Measurements from ENCODE around the gene SPATS2L. TPM values are rescaled to one million over a fixed set of nuclear protein-coding genes. Genes with fewer than 3 reads are reported as not detected.

Gene SPATS2L
- total RNA-seq, 1 donor from 2014 or later: 192 TPM

DNA sequence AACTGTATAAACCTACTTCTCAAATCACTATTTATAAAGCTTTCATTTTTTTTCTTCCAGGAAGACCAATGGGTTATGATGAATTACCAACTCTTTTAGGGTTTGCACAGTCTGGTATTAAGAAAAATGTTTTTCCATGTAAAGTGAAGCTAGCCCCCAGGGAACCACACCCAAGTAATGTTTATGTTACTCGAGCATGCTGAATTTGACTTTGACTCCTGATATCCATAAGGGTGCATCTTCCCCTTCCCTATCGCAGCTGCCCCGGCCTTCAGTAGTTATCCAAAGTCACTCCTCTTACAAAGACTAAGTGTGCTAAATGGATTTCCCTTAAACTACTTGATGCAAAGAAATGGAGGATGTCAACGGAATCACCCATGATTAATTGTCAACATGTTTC is 181.7 kb downstream of the SPATS2L start:
- no peak for TF ChIP-seq CTCF (IDR thresholded peaks at IDR 0.05; ENCODE audit: insufficient read depth, low read depth, low read length)
- Histone ChIP-seq H3K4me2 (ENCODE audit: low read length) (no peak overlapping the region), H3K27ac (ENCODE audit: low read depth, low read length) (no peak overlapping the region), H2AFZ (ENCODE audit: low read depth, low read length) (no peak overlapping the region), H3K4me3 (ENCODE audit: insufficient read depth, low read depth, low read length) (no peak overlapping the region), H3K9me3 (ENCODE audit: insufficient read depth, low read depth, low read length) (no peaks in the 10 kb centered on the region), H4K20me1 (ENCODE audit: insufficient read depth, low read length) (no peaks in the 10 kb centered on the region), H3K36me3 (ENCODE audit: insufficient read depth, low read length) (no peaks in the 10 kb centered on the region), H3K9ac (ENCODE audit: low read length) (no peak overlapping the region), H3K4me1 (ENCODE audit: insufficient read depth, low read length) (no peaks in the 10 kb centered on the region), H3K79me2 (ENCODE audit: insufficient read depth, low read length) (no peaks in the 10 kb centered on the region), H3K27me3 (ENCODE audit: insufficient read depth, low read length) (no peaks in the 10 kb centered on the region)
- Mint-ChIP-seq H3K4me1 (ENCODE audit: low read depth, unreplicated experiment) (peaks cover 24% of the 10 kb centered on the region), H3K9me3 (ENCODE audit: unreplicated experiment) (no peaks in the 10 kb centered on the region), H3K27ac (ENCODE audit: unreplicated experiment) (peak overlapping the region; percentile 59), H3K4me3 (ENCODE audit: unreplicated experiment) (no peak overlapping the region), H3K36me3 (ENCODE audit: low read depth, unreplicated experiment) (peaks cover 15% of the 10 kb centered on the region), H3K27me3 (ENCODE audit: low read depth, unreplicated experiment) (no peaks in the 10 kb centered on the region)
- no peak for FAIRE-seq
- DNase-seq (ENCODE audit: low read depth): no peak

DNA sequence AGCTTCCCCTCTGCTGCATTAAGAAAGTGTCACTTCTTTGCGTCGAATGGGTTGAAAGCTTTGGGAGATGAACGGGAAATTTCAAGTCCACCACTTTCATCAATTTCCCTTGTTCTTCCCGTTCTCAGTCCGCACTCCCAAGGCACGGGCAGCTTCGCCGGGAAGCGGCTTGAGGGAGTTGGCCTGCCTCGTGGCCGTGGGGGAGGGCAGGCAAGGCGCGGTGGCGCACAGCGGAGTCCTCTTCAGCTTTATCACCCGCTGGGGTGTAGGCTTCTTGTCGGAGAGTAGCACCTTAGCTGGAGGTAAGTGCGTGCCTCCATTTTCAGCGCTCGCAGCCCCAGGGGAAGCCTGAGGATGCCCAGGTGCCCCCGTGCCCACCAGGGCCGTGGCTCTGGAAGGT is 183.5 kb downstream of the SPATS2L start:
- H3K36me3 ChIP-seq (ENCODE audit: insufficient read depth, low read length): no peaks in the 10 kb centered on the region

DNA sequence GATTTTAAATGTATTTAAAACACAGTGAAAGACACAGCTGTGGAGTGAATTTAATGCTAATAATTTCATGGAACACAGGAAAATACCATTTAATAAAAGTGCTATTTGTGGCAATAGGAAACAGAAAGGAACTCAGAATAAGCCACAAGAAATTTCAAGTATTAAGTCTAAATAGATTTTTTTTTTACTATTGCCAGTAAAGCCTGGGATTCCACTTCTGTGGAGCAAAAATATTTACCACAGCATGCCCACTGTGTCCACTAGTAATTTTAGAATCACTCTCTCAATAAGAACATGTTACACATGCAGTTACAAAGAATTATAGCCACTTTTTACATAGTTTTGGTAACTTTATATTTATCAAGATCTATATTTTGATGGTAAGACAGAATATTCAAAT is 186.2 kb downstream of the SPATS2L start:
- peak; percentile 19 for DNase-seq (ENCODE audit: low read depth)
- Histone ChIP-seq H3K36me3 (ENCODE audit: insufficient read depth, low read length) (no peaks in the 10 kb centered on the region), H3K9me3 (ENCODE audit: insufficient read depth, low read depth, low read length) (no peaks in the 10 kb centered on the region), H3K9ac (ENCODE audit: low read length) (no peak overlapping the region), H3K4me1 (ENCODE audit: insufficient read depth, low read length) (no peaks in the 10 kb centered on the region), H3K4me3 (ENCODE audit: insufficient read depth, low read depth, low read length) (no peak overlapping the region), H3K27me3 (ENCODE audit: insufficient read depth, low read length) (no peaks in the 10 kb centered on the region), H3K4me2 (ENCODE audit: low read length) (no peak overlapping the region), H4K20me1 (ENCODE audit: insufficient read depth, low read length) (no peaks in the 10 kb centered on the region), H3K79me2 (ENCODE audit: insufficient read depth, low read length) (no peaks in the 10 kb centered on the region), H3K27ac (ENCODE audit: low read depth, low read length) (no peak overlapping the region), H2AFZ (ENCODE audit: low read depth, low read length) (no peak overlapping the region)
- TF ChIP-seq EZH2 (IDR thresholded peaks at IDR 0.05; ENCODE audit: insufficient read depth, low read length) (no peak), CTCF (IDR thresholded peaks at IDR 0.05; ENCODE audit: insufficient read depth, low read depth, low read length) (no peak)
- H3K9me3 Mint-ChIP-seq (ENCODE audit: unreplicated experiment): no peaks in the 10 kb centered on the region
- H3K4me3 Mint-ChIP-seq (ENCODE audit: unreplicated experiment): no peak overlapping the region
- FAIRE-seq: no peak
- H3K36me3 Mint-ChIP-seq (ENCODE audit: low read depth, unreplicated experiment): peaks cover 16% of the 10 kb centered on the region
- no peak overlapping the region for H3K27ac Mint-ChIP-seq (ENCODE audit: unreplicated experiment)
- H3K4me1 Mint-ChIP-seq (ENCODE audit: low read depth, unreplicated experiment): no peaks in the 10 kb centered on the region
- no peaks in the 10 kb centered on the region for H3K27me3 Mint-ChIP-seq (ENCODE audit: low read depth, unreplicated experiment)

More for the DNA sequence above, 183.5 kb downstream of the SPATS2L start:
- no peak for DNase-seq (ENCODE audit: low read depth)
- Histone ChIP-seq H2AFZ (ENCODE audit: low read depth, low read length) (no peak overlapping the region), H3K9me3 (ENCODE audit: insufficient read depth, low read depth, low read length) (no peaks in the 10 kb centered on the region), H3K4me2 (ENCODE audit: low read length) (no peak overlapping the region), H3K27me3 (ENCODE audit: insufficient read depth, low read length) (no peaks in the 10 kb centered on the region), H3K79me2 (ENCODE audit: insufficient read depth, low read length) (no peaks in the 10 kb centered on the region), H3K9ac (ENCODE audit: low read length) (no peak overlapping the region), H3K4me1 (ENCODE audit: insufficient read depth, low read length) (no peaks in the 10 kb centered on the region), H3K4me3 (ENCODE audit: insufficient read depth, low read depth, low read length) (no peak overlapping the region), H4K20me1 (ENCODE audit: insufficient read depth, low read length) (no peaks in the 10 kb centered on the region), H3K27ac (ENCODE audit: low read depth, low read length) (no peak overlapping the region)
- H3K4me1 Mint-ChIP-seq (ENCODE audit: low read depth, unreplicated experiment): peaks cover 19% of the 10 kb centered on the region
- H3K4me3 Mint-ChIP-seq (ENCODE audit: unreplicated experiment): no peak overlapping the region
- H3K36me3 Mint-ChIP-seq (ENCODE audit: low read depth, unreplicated experiment): peaks cover 16% of the 10 kb centered on the region
- no peaks in the 10 kb centered on the region for H3K9me3 Mint-ChIP-seq (ENCODE audit: unreplicated experiment)
- H3K27ac Mint-ChIP-seq (ENCODE audit: unreplicated experiment): no peak overlapping the region
- TF ChIP-seq CTCF (IDR thresholded peaks at IDR 0.05; ENCODE audit: insufficient read depth, low read depth, low read length) (no peak), EZH2 (IDR thresholded peaks at IDR 0.05; ENCODE audit: insufficient read depth, low read length) (no peak)
- no peak for FAIRE-seq
- H3K27me3 Mint-ChIP-seq (ENCODE audit: low read depth, unreplicated experiment): no peaks in the 10 kb centered on the region
